GM23338 (cell line): ENCODE results near the gene IL26. TPM values are rescaled to one million over a fixed set of nuclear protein-coding genes. Genes with fewer than 3 reads are reported as not detected.

Experiments
- ATAC-seq: fragments of 200-7000 bp; cut with Tn5 transposase; 3 replicates; pipeline ENCODE4 v1.9.1; 2020
- DNase-seq: peaks from one replicate; pipeline ENCODE4 v3.0.0-alpha.2; 2015; ENCODE audit warnings: low spot score
- H2AFZ ChIP-seq: fragments of 200-600 bp; sonication (generic); 2 replicates; pipeline ENCODE4 v1.8.0; 2016; ENCODE audit warnings: antibody characterized with exemption, mild to moderate bottlenecking, moderate library complexity
- H3F3A ChIP-seq: fragments of 200-600 bp; sonication (generic); replicated peaks from 2 replicates; pipeline ENCODE4 v1.8.0; 2017; ENCODE audit warnings: antibody characterized with exemption, mixed run types, low read depth
- H3K27ac ChIP-seq: fragments of 200-600 bp; sonication (generic); 2 replicates; pipeline ENCODE4 v1.6.1; 2016; ENCODE audit warnings: low read depth
- H3K27me3 ChIP-seq: fragments of 200-600 bp; sonication (generic); 2 replicates; pipeline ENCODE4 v1.8.0; 2016; ENCODE audit warnings: mild to moderate bottlenecking, mixed run types, moderate library complexity; ENCODE audit not compliant: insufficient read depth
- H3K36me3 ChIP-seq: fragments of 200-600 bp; sonication (generic); 2 replicates; pipeline ENCODE4 v1.8.0; 2016; ENCODE audit warnings: mild to moderate bottlenecking; ENCODE audit not compliant: insufficient read depth
- H3K4me1 ChIP-seq: fragments of 200-600 bp; sonication (generic); 2 replicates; pipeline ENCODE4 v1.8.0; 2016; ENCODE audit warnings: mild to moderate bottlenecking, moderate library complexity; ENCODE audit not compliant: insufficient read depth
- H3K4me2 ChIP-seq: fragments of 200-600 bp; sonication (generic); 2 replicates; pipeline ENCODE4 v1.7.1; 2017; ENCODE audit warnings: mixed run types
- H3K4me3 ChIP-seq: fragments of 200-600 bp; sonication (generic); 2 replicates; pipeline ENCODE4 v1.6.1; 2016; ENCODE audit warnings: mixed run types
- H3K79me2 ChIP-seq: fragments of 200-600 bp; sonication (generic); replicated peaks from 2 replicates; pipeline ENCODE4 v1.8.0; 2017; ENCODE audit warnings: mild to moderate bottlenecking; ENCODE audit not compliant: insufficient read depth
- H3K9me2 ChIP-seq: fragments of 200-600 bp; sonication (generic); 2 replicates; pipeline ENCODE4 v1.8.0; 2017; ENCODE audit not compliant: insufficient read depth
- H4K20me1 ChIP-seq: fragments of 200-600 bp; sonication (generic); replicated peaks from 2 replicates; pipeline ENCODE4 v1.8.0; 2017; ENCODE audit warnings: mild to moderate bottlenecking; ENCODE audit not compliant: insufficient read depth
- H3K27ac Mint-ChIP-seq: 2 replicates; pipeline ENCODE4 v1.8.0; 2020; ENCODE audit warnings: inconsistent platforms, mild to moderate bottlenecking, moderate library complexity, mixed read lengths
- H3K27me3 Mint-ChIP-seq: 3 replicates; pipeline ENCODE4 v1.8.0; 2022; ENCODE audit warnings: low read depth, mild to moderate bottlenecking, moderate library complexity, mixed read lengths, inconsistent platforms; ENCODE audit not compliant: insufficient read depth, poor library complexity
- H3K36me3 Mint-ChIP-seq: 3 replicates; pipeline ENCODE4 v1.8.0; 2021; ENCODE audit warnings: low read depth, mild to moderate bottlenecking, inconsistent platforms, moderate library complexity, mixed read lengths
- H3K4me1 Mint-ChIP-seq: 3 replicates; pipeline ENCODE4 v1.8.0; 2020; ENCODE audit warnings: mild to moderate bottlenecking, inconsistent platforms, mixed read lengths
- H3K4me3 Mint-ChIP-seq: 3 replicates; pipeline ENCODE4 v1.8.0; 2021; ENCODE audit warnings: moderate library complexity, mild to moderate bottlenecking, inconsistent platforms, mixed read lengths
- H3K9me3 Mint-ChIP-seq: 3 replicates; pipeline ENCODE4 v1.8.0; 2020; ENCODE audit warnings: moderate library complexity, mild to moderate bottlenecking, inconsistent platforms, mixed read lengths
- CREB1 ChIP-seq: fragments of 250-450 bp; sonication (Bioruptor Pico); IDR thresholded peaks from 2 replicates; pipeline ENCODE4 v1.5.0; 2020; ENCODE audit warnings: low read depth, mild to moderate bottlenecking, moderate library complexity
- CTCF ChIP-seq, 2 experiments: fragments of 200-600 bp in 1 of 2; sonication (generic) in 1 of 2; conservative IDR thresholded peaks; 2 replicates each; pipeline versions ENCODE4 v1.5.1 to v1.6.1; 2016 to 2017; ENCODE audit warnings: antibody characterized with exemption in 2 of 2, low read depth in 2 of 2, mild to moderate bottlenecking in 2 of 2, moderate library complexity in 1 of 2
- EZH2phosphoT487 ChIP-seq: fragments of 200-600 bp; sonication (generic); IDR thresholded peaks from one replicate; pipeline ENCODE4 v1.8.1; 2018; ENCODE audit warnings: antibody characterized with exemption; ENCODE audit not compliant: unreplicated experiment
- NANOG ChIP-seq: IDR thresholded peaks from 2 replicates; pipeline ENCODE4 v1.6.1; 2016; ENCODE audit warnings: antibody characterized with exemption, borderline replicate concordance
- REST ChIP-seq: IDR thresholded peaks from one replicate; pipeline ENCODE4 v1.6.1; 2018; ENCODE audit warnings: antibody characterized with exemption; ENCODE audit not compliant: unreplicated experiment
- STAT1 ChIP-seq: IDR thresholded peaks from one replicate; pipeline ENCODE4 v1.6.1; 2016; ENCODE audit warnings: antibody characterized with exemption; ENCODE audit not compliant: unreplicated experiment
- ZNF114 ChIP-seq: fragments of 250-450 bp; sonication (Bioruptor Pico); IDR thresholded peaks from 2 replicates; pipeline ENCODE4 v1.5.0; 2020; ENCODE audit warnings: mild to moderate bottlenecking, moderate library complexity
- ZNF331 ChIP-seq: fragments of 250-450 bp; sonication (Bioruptor Pico); IDR thresholded peaks from 2 replicates; pipeline ENCODE4 v1.5.0; 2020; ENCODE audit warnings: low read depth, mild to moderate bottlenecking, moderate library complexity
- ZNF462 ChIP-seq: fragments of 250-450 bp; sonication (Bioruptor Pico); IDR thresholded peaks from 2 replicates; pipeline ENCODE4 v1.5.0; 2020; ENCODE audit warnings: mild to moderate bottlenecking, moderate library complexity
- polyA plus RNA-seq: library from polyadenylated mRNA; unstranded; fragments of >200 nt; fragmentation: Nextera tagmentation; extraction: Ambion mirVana; gene quantifications from 2 replicates; pipeline ENCODE4 v1.2.1, GENCODE V29; 2016
- total RNA-seq: library from RNA; depleted of rRNA; stranded (reverse); fragments of >200 nt; shearing (Covaris generic); gene quantifications from 2 replicates; pipeline ENCODE4 v1.2.3, GENCODE V29; 2014

Gene IL26
- total and polyA plus RNA-seq, 2 experiments from 2014 or later = not detected

GRCh38 chr12:68158432-68158831 is 67.2 kb downstream of the IL26 start:
- Mint-ChIP-seq H3K36me3 (no peaks in the 10 kb centered on the region), H3K4me1 (no peaks in the 10 kb centered on the region), H3K9me3 (no peaks in the 10 kb centered on the region), H3K27ac (no peak overlapping the region), H3K27me3 (no peaks in the 10 kb centered on the region), H3K4me3 (no peak overlapping the region)
- Histone ChIP-seq H3K36me3 (no peaks in the 10 kb centered on the region), H4K20me1 (no peaks in the 10 kb centered on the region), H3K9me2 (0 out of 2 replicates have a peak, but pooled peaks cover 2% of the 10 kb centered on the region), H2AFZ (no peak overlapping the region), H3K79me2 (no peaks in the 10 kb centered on the region), H3F3A (no peaks in the 10 kb centered on the region), H3K4me2 (no peak overlapping the region), H3K27me3 (no peaks in the 10 kb centered on the region), H3K4me1 (no peaks in the 10 kb centered on the region), H3K4me3 (no peak overlapping the region), H3K27ac (no peak overlapping the region)
- DNase-seq = peak; percentile 78
- TF ChIP-seq REST (no peak), ZNF331 (CRISPR knock-in tag) (no peak), CTCF (conservative IDR thresholded peaks at IDR 0.05; ENCODE audit: low read depth in 2 of 2) (peak; percentile 68 to 85)
- ATAC-seq = peak; percentile 50

- Mint-ChIP-seq H3K27me3 (no peaks in the 10 kb centered on the region), H3K4me1 (no peaks in the 10 kb centered on the region), H3K4me3 (no peak overlapping the region), H3K36me3 (no peaks in the 10 kb centered on the region), H3K27ac (no peak overlapping the region), H3K9me3 (no peaks in the 10 kb centered on the region)
- H3K4me3 ChIP-seq = no peak overlapping the region
- H3K27ac ChIP-seq = no peak overlapping the region
- H3K27me3 ChIP-seq = no peaks in the 10 kb centered on the region
- no peak overlapping the region for H3K4me2 ChIP-seq
- no peaks in the 10 kb centered on the region for H3F3A ChIP-seq
- H3K9me2 ChIP-seq = 0 out of 2 replicates have a peak, but pooled peaks cover 8% of the 10 kb centered on the region
- no peaks in the 10 kb centered on the region for H4K20me1 ChIP-seq
- no peaks in the 10 kb centered on the region for H3K36me3 ChIP-seq
- ATAC-seq (no peak), DNase-seq (no peak)
- H3K4me1 ChIP-seq = no peaks in the 10 kb centered on the region
- peak overlapping the region; percentile 87 for H2AFZ ChIP-seq
- no peaks in the 10 kb centered on the region for H3K79me2 ChIP-seq
- TF ChIP-seq EZH2phosphoT487 = no peak
- no peak for TF ChIP-seq ZNF462
- TF ChIP-seq NANOG = no peak
- TF ChIP-seq ZNF114 (CRISPR knock-in tag) = no peak
- no peak for TF ChIP-seq STAT1
- no peak for TF ChIP-seq CREB1 (CRISPR knock-in tag)
- no peak for TF ChIP-seq ZNF331 (CRISPR knock-in tag)
These were observed 68.2 kb downstream of the IL26 start for GRCh38 chr12:68157380-68157779.
